ENCODE measurements around the gene MSANTD1. TPM values are rescaled to one million over a fixed set of nuclear protein-coding genes. Genes with fewer than 3 reads are reported as not detected.

MSANTD1 gene
- total RNA-seq, 1 experiment from 2014 or later: 0.95 TPM

DNA sequence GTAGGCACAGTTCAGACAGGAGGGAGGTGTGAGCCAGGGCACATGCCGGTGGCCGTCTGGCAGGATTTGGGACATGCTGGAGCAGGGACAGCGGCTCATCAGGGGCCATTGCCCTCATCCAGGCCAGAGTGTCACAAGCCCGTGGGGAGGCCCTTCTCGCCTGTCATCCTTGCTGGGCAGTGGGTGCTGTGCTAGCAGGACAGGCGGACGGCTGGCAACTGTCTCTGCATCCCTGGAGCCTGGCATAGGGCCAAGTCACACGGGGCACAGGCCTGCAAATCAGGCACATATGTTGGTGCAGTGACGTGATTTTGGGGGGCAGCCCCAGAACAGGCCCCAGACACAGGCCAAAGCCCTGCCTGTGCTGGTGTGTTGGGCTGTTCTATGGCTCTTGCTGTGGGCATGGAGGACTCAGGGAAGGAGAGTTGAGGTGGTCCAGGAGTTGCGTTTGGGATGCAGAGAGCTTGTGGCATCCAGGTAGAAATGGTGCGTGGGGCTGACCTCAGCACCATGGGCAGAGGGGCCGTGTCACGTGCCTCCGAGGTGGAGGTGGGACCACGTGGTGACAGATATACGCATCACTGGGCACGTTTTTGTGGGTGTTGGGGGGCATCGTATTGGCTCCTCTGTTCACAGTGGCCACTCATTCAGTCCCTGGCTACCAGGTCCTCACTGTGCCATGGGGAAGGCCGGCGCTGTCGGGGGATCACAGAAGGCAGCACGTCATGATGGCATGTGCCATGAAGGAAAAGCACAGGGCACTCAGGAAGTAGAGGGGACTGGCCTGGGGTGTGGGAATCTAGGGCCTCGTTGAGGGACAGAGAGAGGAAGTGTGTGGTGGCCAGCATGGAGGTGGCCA is 14.6 kb upstream of the MSANTD1 start:
- no peak for DNase-seq
- CTCF ChIA-PET: interaction anchor here (1.1 kb wide), 1 partner anchor 246 kb away, joined by 3 read pairs; no protein-coding TSS in a partner anchor

GRCh38 chr4:3235030-3235345 is 14.0 kb upstream of the MSANTD1 start:
- CTCF ChIA-PET: no interaction called here
- Mint-ChIP-seq H3K4me1 (ENCODE audit: low read depth, unreplicated experiment) (no peaks in the 10 kb centered on the region), H3K27ac (ENCODE audit: unreplicated experiment) (no peak overlapping the region), H3K36me3 (ENCODE audit: insufficient read depth, unreplicated experiment) (peaks cover 49% of the 10 kb centered on the region), H3K4me3 (ENCODE audit: unreplicated experiment) (no peak overlapping the region), H3K9me3 (ENCODE audit: unreplicated experiment) (no peaks in the 10 kb centered on the region), H3K27me3 (ENCODE audit: insufficient read depth, unreplicated experiment) (no peaks in the 10 kb centered on the region)
- no peak for DNase-seq
- intact Hi-C loops (cut with micrococcal nuclease; ENCODE audit: unreplicated experiment): no loop called here
- POLR2A ChIA-PET: no interaction called here
- no peak overlapping the region for H3K4me3 ChIP-seq (ENCODE audit: low read depth, low read length)
- no peaks in the 10 kb centered on the region for H3K4me1 ChIP-seq
- BruUV-seq (replicated peaks): no TSS peak
- H3K27me3 ChIP-seq (replicated peaks; ENCODE audit: control insufficient read depth, insufficient read depth, low read length): no peaks in the 10 kb centered on the region
- no peaks in the 10 kb centered on the region; the same call in 1 of the 2 replicates for H3K36me3 ChIP-seq (ENCODE audit: control insufficient read depth, insufficient read depth, low read length)
- H3K9me3 ChIP-seq: no peaks in the 10 kb centered on the region
- TF ChIP-seq, protein P1, sequence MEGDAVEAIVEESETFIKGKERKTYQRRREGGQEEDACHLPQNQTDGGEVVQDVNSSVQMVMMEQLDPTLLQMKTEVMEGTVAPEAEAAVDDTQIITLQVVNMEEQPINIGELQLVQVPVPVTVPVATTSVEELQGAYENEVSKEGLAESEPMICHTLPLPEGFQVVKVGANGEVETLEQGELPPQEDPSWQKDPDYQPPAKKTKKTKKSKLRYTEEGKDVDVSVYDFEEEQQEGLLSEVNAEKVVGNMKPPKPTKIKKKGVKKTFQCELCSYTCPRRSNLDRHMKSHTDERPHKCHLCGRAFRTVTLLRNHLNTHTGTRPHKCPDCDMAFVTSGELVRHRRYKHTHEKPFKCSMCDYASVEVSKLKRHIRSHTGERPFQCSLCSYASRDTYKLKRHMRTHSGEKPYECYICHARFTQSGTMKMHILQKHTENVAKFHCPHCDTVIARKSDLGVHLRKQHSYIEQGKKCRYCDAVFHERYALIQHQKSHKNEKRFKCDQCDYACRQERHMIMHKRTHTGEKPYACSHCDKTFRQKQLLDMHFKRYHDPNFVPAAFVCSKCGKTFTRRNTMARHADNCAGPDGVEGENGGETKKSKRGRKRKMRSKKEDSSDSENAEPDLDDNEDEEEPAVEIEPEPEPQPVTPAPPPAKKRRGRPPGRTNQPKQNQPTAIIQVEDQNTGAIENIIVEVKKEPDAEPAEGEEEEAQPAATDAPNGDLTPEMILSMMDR (IDR thresholded peaks at IDR 0.05; ENCODE audit: insufficient read depth in 1 of 2, low read depth in 1 of 2, low read length in 1 of 2, severe bottlenecking in 1 of 2, unreplicated experiment in 1 of 2): no peak

More for the DNA sequence above, 14.6 kb upstream of the MSANTD1 start:
- no peaks in the 10 kb centered on the region for H3K27me3 ChIP-seq (replicated peaks; ENCODE audit: control insufficient read depth, insufficient read depth, low read length)
- H3K9me3 ChIP-seq: no peaks in the 10 kb centered on the region
- no peaks in the 10 kb centered on the region for H3K4me1 Mint-ChIP-seq (ENCODE audit: low read depth, unreplicated experiment)
- no peak overlapping the region for H3K4me3 Mint-ChIP-seq (ENCODE audit: unreplicated experiment)
- BruUV-seq (replicated peaks): no TSS peak
- H3K27ac Mint-ChIP-seq (ENCODE audit: unreplicated experiment): peak overlapping the region; percentile 11
- H3K4me3 ChIP-seq (ENCODE audit: low read depth, low read length): no peak overlapping the region
- peaks cover 55% of the 10 kb centered on the region for H3K36me3 Mint-ChIP-seq (ENCODE audit: insufficient read depth, unreplicated experiment)
- peaks cover 1% of the 10 kb centered on the region; the same call in 1 of the 2 replicates for H3K36me3 ChIP-seq (ENCODE audit: control insufficient read depth, insufficient read depth, low read length)
- no peaks in the 10 kb centered on the region for H3K27me3 Mint-ChIP-seq (ENCODE audit: insufficient read depth, unreplicated experiment)
- no peaks in the 10 kb centered on the region for H3K4me1 ChIP-seq
- intact Hi-C loops (cut with micrococcal nuclease; ENCODE audit: unreplicated experiment): no loop called here
- no peaks in the 10 kb centered on the region for H3K9me3 Mint-ChIP-seq (ENCODE audit: unreplicated experiment)
- TF ChIP-seq, protein P1 (IDR thresholded peaks at IDR 0.05; ENCODE audit: insufficient read depth in 1 of 2, low read depth in 1 of 2, low read length in 1 of 2, severe bottlenecking in 1 of 2, unreplicated experiment in 1 of 2): no peak
- POLR2A ChIA-PET: no interaction called here

GRCh38 chr4:3235581-3235980 is 13.4 kb upstream of the MSANTD1 start:
- Mint-ChIP-seq H3K4me3 (ENCODE audit: unreplicated experiment) (no peak overlapping the region), H3K27ac (ENCODE audit: unreplicated experiment) (no peak overlapping the region), H3K9me3 (ENCODE audit: unreplicated experiment) (no peaks in the 10 kb centered on the region), H3K27me3 (ENCODE audit: insufficient read depth, unreplicated experiment) (no peaks in the 10 kb centered on the region), H3K4me1 (ENCODE audit: low read depth, unreplicated experiment) (no peaks in the 10 kb centered on the region), H3K36me3 (ENCODE audit: insufficient read depth, unreplicated experiment) (peaks cover 45% of the 10 kb centered on the region)
- no peaks in the 10 kb centered on the region for H3K9me3 ChIP-seq
- BruUV-seq (replicated peaks): no TSS peak
- no peaks in the 10 kb centered on the region for H3K4me1 ChIP-seq
- CTCF ChIA-PET: no interaction called here
- no peaks in the 10 kb centered on the region; the same call in none of the 2 replicates for H3K36me3 ChIP-seq (ENCODE audit: control insufficient read depth, insufficient read depth, low read length)
- TF ChIP-seq, protein P1 (IDR thresholded peaks at IDR 0.05; ENCODE audit: insufficient read depth in 1 of 2, low read depth in 1 of 2, low read length in 1 of 2, severe bottlenecking in 1 of 2, unreplicated experiment in 1 of 2): no peak
- no peak overlapping the region for H3K4me3 ChIP-seq (ENCODE audit: low read depth, low read length)
- intact Hi-C loops (cut with micrococcal nuclease; ENCODE audit: unreplicated experiment): no loop called here
- no peak for DNase-seq
- no peaks in the 10 kb centered on the region for H3K27me3 ChIP-seq (replicated peaks; ENCODE audit: control insufficient read depth, insufficient read depth, low read length)
- POLR2A ChIA-PET: no interaction called here

Data from Caco-2 (cell line).